ENCODE data around the gene CDC7.
"Not testable (repeated sequence)": the region's sequence is repeated elsewhere in the genome, so short reads cannot be mapped to it uniquely, and the experiment has no call there.

Gene CDC7

DNA sequence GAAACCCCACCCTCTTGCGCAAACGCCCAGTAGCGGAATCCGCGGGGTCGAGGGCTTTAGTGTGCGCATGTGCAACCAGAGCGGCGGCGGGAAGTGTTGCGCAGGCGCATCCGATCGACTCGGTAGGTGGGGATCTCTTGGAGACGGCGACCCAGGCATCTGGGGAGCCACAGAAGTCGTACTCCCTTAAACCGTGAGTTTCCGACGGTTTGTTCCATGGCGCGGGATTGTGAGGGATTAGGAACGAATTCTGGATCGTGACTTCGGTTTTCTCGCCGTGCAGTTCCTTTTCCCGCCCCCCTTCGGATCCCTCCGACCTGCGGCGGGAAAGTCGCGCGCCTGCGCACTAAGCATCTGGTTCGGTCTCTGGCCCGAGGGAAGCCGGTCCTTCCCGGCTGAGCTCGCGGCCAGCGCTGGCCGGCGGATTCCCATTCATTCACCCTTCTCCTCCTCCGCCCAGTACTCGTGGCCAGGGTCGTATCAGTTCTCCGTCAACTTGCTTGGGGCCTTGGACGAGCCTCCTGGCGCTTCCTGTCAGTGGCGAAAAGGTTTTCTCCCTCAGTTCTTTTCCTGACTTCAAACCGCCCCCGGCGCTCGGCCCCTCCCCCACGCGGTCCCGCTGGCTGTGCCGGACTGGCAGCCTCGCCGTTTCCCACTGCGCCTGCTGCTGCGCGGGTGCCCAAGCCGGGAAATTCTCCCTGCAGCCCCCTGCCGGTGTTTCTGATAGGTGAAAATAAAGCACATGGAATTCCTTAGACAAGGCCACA lies at the start of gene CDC7:
CDC7 (plus strand) TSS at position 96 of the 767 bp plus-strand sequence. CDS start 866 bp downstream, outside the sequence.
- peak; percentile 91 for DNase-seq

DNA sequence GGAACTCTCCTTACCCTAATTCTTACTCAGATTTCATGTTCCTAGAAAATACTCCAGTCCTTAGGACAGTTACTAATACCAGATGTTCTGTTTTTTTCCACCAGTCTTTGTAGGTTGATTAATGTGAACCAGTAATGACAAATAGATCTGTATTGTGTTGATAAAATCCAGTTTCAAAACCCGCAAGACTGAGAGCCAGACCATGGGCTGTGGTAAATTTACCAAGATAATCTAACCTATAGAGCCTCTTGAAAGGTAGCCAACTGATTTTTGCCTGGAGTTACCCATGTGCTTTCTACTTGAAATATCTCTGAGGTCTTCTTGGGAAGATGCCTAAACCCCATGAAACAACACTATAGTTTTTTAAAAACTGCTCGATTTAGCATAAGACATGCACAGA lies 46.5 kb upstream of the CDC7 start:
- no peak for DNase-seq

DNA sequence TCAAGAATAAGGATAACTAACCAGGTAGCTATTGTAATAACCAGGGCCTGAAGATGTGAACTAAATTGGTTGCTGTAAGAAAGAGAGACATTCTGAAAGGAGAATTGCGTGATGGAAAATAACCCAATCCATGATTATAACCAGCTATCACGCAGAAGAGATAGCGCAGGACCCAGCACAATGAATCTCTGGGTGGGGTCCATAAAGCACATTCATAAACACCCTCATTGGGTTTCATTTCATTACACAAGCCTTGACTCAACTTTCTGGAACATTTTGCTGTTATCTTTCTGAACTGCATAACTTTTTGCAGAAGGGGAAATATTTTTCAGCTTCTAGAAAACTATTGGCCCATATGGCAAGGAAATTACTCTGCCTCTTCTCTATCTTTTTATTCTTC lies 45.3 kb upstream of the CDC7 start:
- no peak for DNase-seq

DNA sequence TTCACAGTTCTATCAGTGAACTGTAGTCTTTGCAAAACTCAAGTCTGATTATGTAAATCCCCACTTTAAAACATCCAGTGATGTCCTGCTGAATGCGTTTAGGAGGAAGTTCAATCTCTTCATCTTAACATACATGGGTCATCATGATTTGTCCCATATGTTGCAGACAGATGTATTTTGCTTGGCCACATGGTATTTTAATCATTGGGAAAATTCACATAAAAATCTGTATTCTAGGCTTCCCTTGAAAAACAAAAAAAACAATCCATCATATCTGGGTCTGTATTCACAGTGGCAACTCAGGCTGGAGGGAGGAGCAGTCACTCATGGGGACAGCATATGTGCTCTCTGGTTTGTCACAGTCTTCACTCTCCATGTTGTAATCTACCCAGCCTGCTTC lies 44.8 kb upstream of the CDC7 start:
- no peak for DNase-seq

DNA sequence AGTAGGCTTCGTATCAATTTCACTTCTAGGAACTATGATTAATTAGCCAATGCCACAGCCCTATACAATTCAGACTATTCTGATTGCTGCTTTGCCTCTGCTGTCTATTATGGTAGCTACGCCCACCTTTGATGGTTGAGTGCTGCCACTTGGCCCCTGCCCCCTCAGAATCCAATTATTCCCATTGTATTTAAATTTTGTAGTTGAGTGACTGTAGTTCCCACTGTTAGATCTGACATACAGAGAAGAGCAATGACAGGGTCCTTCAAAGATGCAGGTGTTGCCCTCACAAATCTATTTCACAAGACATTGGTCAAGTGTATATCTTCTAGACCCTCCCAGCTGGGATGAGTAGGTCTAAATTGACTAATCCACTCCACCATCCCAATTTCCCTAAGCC lies 35.3 kb upstream of the CDC7 start:
- not testable (repeated sequence) for DNase-seq

DNA sequence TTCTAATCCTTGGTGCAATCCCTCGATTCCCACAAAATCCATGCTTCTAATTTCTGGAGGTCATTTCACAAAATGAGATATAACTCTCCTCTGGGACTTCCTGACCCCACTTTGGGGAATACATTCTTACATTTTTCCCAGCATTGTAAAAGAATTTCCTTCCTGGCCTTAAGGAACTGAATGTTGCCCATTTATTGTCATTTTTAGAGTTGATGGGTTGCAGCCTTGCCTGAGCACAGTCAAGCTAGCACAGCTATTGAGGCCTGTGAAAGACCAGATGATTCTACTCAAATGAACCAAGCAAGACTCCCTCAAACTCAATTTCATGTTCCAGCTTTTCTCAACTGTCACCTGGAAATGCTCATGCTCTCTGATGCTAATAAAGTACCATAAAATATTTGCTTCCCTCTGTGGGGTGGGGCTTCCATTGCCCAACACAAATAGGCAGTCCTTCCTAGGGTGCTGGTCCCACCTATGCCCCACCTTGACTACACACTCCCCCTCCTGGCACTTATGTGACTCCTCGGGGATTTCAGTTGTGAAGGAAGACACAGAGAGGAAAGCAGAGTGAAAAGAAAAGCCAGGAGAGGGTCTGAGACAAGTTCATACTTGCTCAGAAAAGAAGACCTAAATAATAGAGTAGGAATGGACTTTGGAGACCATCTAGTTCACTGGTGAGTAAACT lies 24.0 kb upstream of the CDC7 start:
- DNase-seq = no peak

DNA sequence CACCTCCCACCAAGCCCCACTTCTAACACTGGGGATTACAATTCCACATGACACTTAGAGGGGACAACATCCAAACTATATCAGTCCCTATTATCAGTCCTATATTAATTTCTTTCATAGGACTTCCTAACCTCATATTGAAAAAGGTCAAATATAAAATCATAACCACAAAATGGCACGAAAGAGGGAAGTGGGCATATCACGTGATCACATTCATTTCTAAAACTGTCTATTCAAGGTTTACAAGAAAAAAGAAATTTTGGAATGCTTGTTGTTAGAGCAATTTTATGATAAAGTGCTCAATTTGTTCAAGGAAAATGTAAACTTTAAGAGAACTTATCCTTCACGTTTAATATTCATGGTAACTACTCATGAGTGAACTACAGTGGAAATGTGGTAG lies 13.2 kb upstream of the CDC7 start:
- DNase-seq = no peak

DNA sequence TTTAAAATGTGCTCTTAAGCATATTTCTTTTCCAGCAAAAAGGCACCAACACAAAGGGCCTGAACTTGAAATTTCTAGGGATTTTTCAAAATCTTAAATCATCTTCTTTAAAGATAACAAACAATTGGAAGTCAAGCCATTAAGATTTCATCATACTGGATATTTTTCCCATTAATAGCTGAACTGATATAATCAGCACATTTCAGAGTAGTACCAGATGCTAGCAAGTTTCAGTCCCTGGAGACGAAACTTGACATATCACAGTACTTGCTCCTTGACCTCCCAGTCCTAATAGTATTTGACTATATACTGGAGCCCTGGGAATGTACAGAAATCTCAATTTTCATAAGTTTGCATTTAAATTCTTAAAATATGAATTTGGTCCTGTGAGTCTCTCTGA lies 10.2 kb upstream of the CDC7 start:
- no peak for DNase-seq

DNA sequence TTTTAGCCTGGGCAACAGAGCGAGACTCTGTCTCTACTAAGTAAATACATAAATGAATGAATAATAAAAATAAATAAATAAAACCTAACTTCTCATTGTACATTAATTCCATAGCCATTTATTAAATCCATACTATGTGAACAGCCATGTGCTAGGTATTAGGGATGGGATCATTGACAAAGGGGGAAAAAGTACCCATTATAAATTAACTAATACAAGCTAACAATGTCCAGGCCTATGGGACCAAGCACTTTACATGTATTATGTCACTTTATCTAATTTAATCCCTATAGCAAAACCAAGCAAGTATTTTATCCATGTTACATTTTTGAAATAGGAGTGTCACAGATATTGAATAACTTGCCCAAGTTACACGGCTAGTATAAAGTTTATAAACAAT lies 2.6 kb upstream of the CDC7 start:
- DNase-seq = no peak

DNA sequence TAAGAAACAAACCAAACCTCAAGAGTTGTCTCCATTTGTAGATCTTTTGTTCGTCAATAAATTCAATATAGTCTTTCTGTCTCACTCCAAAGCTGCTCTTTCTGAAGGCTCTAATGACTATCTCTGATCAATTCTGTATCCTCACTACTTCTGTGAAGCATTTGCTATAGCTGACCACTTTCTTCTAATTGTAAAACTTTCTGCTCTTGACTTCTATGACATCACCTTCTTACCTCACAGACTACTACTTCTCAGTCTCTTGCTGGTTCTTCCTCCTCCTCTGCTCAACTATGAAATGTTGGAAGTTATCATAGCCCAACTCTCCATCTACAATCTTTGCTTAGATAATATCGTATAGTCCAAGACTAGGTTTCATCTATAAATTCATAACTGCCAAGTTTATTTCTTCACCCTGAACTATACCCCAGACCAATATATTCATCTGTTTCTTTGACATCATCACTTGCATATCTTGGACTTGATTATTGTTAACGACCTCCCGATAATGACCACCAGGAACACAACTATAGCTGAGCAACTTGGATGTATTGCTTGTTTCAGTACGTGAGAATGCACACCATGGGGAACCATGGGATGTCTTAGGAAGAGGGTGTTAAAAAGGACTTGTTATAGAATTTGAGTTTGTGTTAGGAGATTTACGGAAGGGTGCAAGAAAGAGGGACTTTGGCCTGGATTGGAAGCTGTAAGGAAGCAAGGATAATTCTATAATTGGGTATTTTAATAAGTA lies 2.0 kb upstream of the CDC7 start:
- DNase-seq = no peak

DNA sequence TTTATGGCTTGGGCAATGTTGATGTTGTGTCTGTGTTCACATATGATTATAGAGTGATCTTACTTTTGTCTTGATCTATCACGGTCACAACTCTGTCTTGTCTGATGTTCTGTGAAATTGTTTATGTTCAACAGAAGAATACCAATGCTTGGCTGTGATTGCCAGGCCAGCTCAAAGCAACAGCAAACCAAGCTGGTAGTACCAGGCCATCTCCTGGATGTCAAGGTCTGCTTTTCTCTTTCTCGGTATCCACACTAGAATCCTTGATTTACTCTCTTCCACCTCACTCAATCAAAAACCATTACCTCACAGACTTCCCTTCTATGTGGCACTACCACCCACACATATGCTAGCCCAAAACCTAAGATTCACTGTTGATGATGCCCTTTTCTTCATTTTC lies 1.3 kb upstream of the CDC7 start:
- no peak for DNase-seq

DNA sequence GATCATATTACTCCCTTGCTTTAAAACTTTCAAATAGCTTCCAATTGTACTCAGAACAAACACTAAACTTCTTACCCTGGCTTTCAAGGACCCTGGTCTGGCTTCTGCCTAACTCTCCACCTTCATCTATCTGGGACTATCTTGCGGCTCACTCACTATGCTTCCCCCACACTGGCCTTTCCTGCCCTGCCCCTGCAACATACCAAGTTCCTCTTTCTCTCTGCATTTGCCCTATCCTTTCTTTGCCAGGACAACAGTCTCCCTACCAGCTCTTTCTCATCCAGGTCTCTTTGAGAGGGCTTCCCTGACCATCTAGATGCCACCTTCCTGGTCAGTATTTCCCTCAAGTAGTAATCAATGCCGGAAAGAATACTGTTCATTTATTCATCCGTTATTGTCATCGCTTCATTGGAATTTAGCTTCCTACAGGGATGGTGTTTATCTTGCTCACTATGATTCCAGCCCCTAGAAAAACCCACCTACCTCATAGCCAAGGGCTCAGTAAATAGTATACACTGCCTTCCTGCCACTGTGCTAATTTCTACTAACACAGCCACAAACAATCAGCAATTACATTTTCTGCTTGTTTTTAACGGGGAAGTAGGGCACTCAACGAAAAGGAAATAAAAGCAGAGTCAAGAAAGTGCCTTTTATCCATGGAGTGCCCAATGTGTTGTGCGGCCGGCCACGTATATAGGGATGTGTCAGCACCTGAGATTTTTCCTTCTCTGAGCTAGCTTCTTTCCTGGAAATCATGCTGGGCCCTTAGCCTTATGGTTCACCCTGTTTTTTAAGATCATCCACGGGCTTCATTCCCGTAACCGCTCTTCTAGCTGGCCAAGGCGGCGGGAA lies 521 bp upstream of the CDC7 start:
- DNase-seq = no peak

DNA sequence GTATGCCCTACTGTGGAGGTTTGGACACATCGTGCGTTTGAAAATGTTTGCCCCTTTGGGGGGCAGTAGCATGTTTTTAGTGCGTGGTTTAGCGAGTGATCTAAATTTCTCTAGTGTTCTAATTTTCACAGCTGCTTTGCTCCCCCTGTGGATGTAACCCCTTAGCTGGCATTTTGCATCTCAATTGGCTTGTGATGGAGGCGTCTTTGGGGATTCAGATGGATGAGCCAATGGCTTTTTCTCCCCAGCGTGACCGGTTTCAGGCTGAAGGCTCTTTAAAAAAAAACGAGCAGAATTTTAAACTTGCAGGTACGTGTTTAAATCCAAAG lies 836 bp downstream of the CDC7 start:
- DNase-seq = peak; percentile 56

DNA sequence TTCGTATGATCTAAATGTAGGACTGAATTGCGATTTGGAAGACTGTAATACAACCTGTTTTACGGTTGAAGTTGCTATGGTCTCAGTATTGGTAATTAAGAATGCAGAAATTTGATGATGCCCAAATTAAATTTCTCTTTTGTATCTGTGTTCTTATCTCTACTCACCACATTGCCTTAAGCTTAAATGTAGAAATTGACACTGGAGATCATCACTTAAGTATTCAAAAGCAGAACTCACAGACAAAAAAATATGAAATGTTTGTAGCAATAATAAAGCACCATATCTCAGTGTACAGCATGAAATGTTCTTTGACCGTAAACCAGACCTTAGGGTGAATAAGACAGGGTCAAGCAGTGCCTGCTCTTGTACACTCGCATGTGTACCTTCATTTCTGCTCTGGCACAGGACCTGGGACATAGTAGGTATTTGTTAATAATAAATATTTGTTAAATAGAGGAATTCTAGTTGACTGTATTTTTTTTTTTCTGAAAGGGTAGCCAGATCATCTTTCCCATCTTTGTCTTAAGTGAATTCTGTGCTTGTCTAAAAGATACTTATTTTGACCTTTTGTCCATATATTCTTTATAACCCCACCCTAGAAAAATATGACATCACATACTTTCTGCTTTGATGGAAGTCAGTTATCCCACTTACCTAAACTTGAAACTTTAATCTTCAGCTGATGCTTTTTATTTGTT lies 1.5 kb downstream of the CDC7 start:
- DNase-seq = no peak

DNA sequence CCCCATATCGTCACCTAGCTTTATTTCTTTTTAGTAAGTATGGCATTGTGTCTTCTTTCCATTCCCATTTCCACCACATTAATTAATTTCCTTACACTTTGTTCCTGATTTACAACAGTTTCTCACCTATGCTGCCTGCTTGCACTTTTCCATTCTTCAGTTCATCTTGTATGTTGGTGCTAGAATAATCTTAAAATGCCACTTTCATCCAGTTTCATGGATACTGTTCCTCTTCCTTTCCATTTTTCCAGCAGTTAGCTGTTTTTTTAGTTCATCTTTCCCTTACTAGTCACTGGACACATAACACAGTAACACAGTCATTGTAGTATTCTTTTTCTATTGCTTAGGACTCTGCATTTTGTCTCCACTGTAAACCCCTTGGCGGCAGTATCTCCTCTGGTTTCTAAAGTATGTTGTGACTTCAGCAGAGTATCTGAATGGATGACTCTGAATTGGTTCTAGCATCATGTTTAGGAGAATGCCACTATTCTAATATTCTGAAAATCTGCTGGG lies 2.1 kb downstream of the CDC7 start:
- DNase-seq = no peak

DNA sequence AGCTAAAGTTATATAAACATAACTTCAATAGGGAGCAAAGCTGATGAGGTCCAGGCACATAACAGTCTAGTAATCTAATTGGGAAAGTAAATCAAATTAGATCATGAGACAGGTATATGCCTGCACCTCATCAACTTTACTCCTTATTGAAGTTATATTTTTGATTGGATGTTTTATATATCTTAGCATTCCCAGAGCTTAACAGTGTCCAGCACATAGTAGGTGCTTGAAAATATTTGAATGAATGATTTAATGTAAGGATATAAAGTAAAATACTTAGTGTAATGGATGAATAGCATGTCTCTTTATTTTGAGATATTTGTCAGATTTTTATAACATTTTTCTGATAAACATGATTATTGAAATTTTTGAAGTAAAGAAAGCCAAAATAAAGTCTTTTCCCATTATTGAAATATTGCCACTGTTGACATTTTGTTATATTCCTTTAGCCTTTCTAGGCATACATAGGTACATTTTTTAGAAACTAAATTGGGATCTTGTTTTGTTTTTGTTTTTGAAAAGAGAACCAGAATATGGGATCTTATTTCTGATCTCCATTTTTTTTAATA lies 2.8 kb downstream of the CDC7 start:
- no peak for DNase-seq

DNA sequence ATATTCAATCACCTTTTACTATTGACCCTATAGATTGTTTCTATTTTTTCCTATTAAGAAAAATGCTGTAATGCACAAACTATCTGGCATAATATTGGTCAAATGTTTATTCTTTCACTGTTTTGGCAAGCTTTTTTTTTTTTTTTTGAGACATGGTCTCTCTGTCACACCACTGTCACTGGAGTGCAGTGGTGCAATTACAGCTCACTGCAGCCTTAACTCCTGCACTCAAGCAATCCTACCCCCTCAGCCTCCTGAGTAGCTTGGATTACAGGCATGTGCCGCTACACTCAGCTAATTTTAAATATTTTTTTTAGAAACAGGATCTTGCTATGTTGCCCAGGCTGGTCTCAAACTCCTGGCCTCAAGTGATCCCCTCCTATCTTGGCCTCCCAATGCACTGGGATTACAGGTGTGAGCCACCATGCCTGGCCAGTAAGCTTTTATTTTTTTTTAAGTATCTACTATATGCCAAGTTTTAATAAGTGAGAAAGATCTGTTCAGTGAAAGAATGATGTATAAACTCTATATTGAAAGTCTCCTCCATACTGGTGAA lies 3.4 kb downstream of the CDC7 start:
- DNase-seq = no peak

DNA sequence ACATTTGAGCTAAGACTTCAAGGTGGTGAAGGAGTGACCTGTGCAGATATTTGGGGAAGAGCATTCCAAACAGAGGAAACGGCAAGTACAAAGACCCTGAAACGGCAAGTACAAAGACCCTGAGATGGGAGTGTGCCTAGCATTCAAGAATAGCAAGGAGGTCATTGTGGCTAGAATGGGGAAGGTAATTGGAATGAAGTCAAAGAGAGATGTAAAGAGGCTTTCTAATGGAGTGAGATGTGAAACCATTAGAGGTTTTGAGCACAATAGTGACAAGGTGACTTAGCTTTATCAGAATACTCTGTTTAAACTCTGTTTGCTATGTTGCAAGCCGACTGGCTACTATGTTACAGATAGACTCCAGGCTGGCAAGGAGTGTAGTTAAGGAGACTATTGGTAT lies 4.4 kb downstream of the CDC7 start:
- DNase-seq = no peak

DNA sequence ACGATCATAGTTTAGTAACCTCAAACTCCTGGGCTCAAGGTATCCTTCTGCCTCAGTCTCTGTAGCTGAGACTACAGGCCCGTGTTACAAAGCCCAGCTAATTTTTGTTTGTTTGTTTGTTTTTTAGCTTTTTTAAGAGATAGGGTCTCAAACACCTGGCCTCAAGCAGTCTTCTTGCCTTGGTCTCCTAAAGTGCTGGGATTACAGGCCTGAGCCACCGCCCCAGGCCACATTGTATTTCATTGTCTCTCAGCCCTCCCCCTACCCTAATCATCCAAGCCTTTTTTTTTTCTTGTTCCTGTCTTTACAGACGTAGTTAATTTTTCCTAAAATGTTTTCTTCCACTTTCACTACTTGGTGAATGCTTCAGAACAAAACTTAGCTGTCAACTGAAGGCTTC lies 5.4 kb downstream of the CDC7 start:
- DNase-seq = no peak

DNA sequence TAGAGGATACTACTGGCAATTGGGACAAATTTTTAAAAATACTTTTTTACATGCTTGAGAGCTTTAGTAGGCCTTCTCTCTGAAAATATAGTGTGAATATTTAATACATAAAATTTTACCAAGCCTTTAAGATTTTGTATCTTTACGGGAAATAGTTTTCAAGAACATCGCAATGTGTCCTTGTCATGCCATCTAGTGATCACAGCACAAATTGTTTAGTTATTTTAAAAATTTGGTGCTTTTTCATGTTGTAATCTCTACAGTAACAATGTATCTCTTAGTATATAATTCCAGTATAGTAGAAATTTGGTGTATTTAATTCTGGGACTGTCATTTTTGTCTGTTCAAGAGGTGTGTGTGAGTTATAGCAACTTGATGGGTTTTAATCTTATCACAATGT lies 6.7 kb downstream of the CDC7 start:
- DNase-seq = no peak

DNA sequence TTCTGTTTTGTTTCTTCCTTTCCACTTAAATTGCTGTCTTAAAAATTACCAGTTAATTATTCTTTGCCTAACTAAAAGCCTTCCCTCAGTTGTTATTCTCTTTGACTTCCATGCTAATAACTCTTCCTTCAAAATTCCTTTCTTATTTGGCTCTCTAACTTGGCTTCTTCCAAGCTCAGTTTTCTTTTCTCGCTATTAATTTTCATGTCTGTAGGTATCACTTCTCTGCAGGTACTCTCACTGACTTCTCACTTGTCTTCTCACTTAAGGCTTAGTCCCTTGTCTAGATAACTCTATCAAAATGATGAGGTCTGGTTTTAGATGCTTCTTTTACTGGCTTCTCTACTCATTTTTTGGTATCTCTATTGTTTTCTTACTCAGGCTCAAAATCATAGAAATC lies 10.1 kb downstream of the CDC7 start:
- no peak for DNase-seq

DNA sequence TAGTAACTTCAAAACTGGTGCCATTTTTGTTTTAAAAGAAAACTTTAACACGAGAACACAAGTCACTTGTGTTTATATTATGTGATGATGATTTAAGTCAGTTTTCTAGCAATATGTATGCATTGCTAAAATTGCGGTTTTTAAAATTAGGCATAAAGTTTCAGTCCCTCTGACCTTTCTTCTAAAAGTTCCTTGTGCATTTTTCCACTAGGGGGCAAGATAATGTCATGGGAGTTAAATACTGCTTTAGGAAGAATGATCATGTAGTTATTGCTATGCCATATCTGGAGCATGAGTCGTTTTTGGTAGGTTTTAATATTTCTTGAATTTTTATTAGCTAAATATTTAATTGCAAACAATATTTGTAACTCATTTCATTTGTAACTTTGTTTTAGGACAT lies 10.7 kb downstream of the CDC7 start:
- no peak for DNase-seq

All from NCI-H774 (cell line).